ENCODE measurements around the gene MRPL52.
A peak's percentile ranks its signal among the peaks of the same experiment; 100 is the strongest.

The MRPL52 gene

GRCh38 chr14:22872033-22872832 is 42.5 kb downstream of the MRPL52 start:
- in situ Hi-C loops (cut with HindIII; ENCODE audit: low pct_ligation_motif_present, low pct_unique_long_range_greater_than_20kb, low sequenced_read_pairs), result no loop called here
- DNase-seq, result peak; percentile 85

- DNase-seq, result no peak
- in situ Hi-C loops (cut with HindIII; ENCODE audit: low pct_ligation_motif_present, low pct_unique_long_range_greater_than_20kb, low sequenced_read_pairs), result no loop called here
These were observed 43.3 kb downstream of the MRPL52 start for GRCh38 chr14:22872833-22873520.

- in situ Hi-C loops (cut with HindIII; ENCODE audit: low pct_ligation_motif_present, low pct_unique_long_range_greater_than_20kb, low sequenced_read_pairs), result no loop called here
- no peak for DNase-seq
These were observed 45.5 kb downstream of the MRPL52 start for GRCh38 chr14:22875003-22875747.

GRCh38 chr14:22875748-22876319 is 46.1 kb downstream of the MRPL52 start:
- in situ Hi-C loops (cut with HindIII; ENCODE audit: low pct_ligation_motif_present, low pct_unique_long_range_greater_than_20kb, low sequenced_read_pairs), result no loop called here
- DNase-seq, result no peak

GRCh38 chr14:22877000-22877501 is 47.4 kb downstream of the MRPL52 start:
- DNase-seq, result no peak
- in situ Hi-C loops (cut with HindIII; ENCODE audit: low pct_ligation_motif_present, low pct_unique_long_range_greater_than_20kb, low sequenced_read_pairs), result no loop called here

- in situ Hi-C loops (cut with HindIII; ENCODE audit: low pct_ligation_motif_present, low pct_unique_long_range_greater_than_20kb, low sequenced_read_pairs), result no loop called here
- DNase-seq, result no peak
These were observed 48.9 kb downstream of the MRPL52 start for GRCh38 chr14:22878271-22879246.

- in situ Hi-C loops (cut with HindIII; ENCODE audit: low pct_ligation_motif_present, low pct_unique_long_range_greater_than_20kb, low sequenced_read_pairs), result no loop called here
- no peak for DNase-seq
These were observed 52.4 kb downstream of the MRPL52 start for GRCh38 chr14:22882064-22882463.

GRCh38 chr14:22882529-22883172 is 53.0 kb downstream of the MRPL52 start:
- peak; percentile 17 for DNase-seq
- in situ Hi-C loops (cut with HindIII; ENCODE audit: low pct_ligation_motif_present, low pct_unique_long_range_greater_than_20kb, low sequenced_read_pairs), result no loop called here

- in situ Hi-C loops (cut with HindIII; ENCODE audit: low pct_ligation_motif_present, low pct_unique_long_range_greater_than_20kb, low sequenced_read_pairs), result no loop called here
- no peak for DNase-seq
These were observed 53.7 kb downstream of the MRPL52 start, which contains the start of gene REM2 for GRCh38 chr14:22883173-22883976. Gene REM2, plus strand, starts transcription at chr14:22883222. Its CDS starts 66 bp downstream, at chr14:22883288.

- in situ Hi-C loops (cut with HindIII; ENCODE audit: low pct_ligation_motif_present, low pct_unique_long_range_greater_than_20kb, low sequenced_read_pairs), result no loop called here
- DNase-seq, result no peak
These were observed 54.5 kb downstream of the MRPL52 start for GRCh38 chr14:22884076-22884737.

Data from ACHN (cell line).